K562 (cell line): Measurements from ENCODE around the gene MYL11. TPM values are rescaled to one million over a fixed set of nuclear protein-coding genes. Genes with fewer than 3 reads are reported as not detected.

Source experiments
- FIP1L1 ChIP-seq: fragments of 200-400 bp; formaldehyde crosslinking; IDR thresholded peaks from 2 replicates; pipeline ENCODE4 v1.6.1; 2018; ENCODE audit warnings: mild to moderate bottlenecking, low read depth, low read length; ENCODE audit not compliant: poor library complexity, severe bottlenecking
- HDAC1 ChIP-seq, 2 experiments: fragments of 450-650 bp; IDR thresholded peaks; 2 replicates each; pipeline ENCODE4 v1.6.1; 2016 to 2017; ENCODE audit warnings: inconsistent platforms in 1 of 2, mild to moderate bottlenecking in 1 of 2, moderate library complexity in 1 of 2
- ILK ChIP-seq: fragments of 450-650 bp; IDR thresholded peaks from 2 replicates; pipeline ENCODE4 v1.6.1; 2016; ENCODE audit warnings: missing genetic modification characterization, low read depth, mild to moderate bottlenecking, missing compliant biosample characterization, moderate library complexity, borderline replicate concordance
- KDM4B ChIP-seq, 2 experiments: fragments of 450-650 bp in 1 of 2; sonication (generic) in 1 of 2; IDR thresholded peaks; 2 replicates each; pipeline ENCODE4 v1.6.1; 2016 to 2017; ENCODE audit warnings: borderline replicate concordance in 2 of 2, antibody characterized with exemption in 1 of 2, low read depth in 1 of 2, mild to moderate bottlenecking in 1 of 2
- KDM5B ChIP-seq: fragments of 200-600 bp; sonication (generic); IDR thresholded peaks from 2 replicates; pipeline ENCODE4 v1.6.1; 2012; ENCODE audit warnings: low read depth, mild to moderate bottlenecking, moderate library complexity, low read length, control low read depth, inconsistent platforms; ENCODE audit not compliant: insufficient replicate concordance
- MTA2 ChIP-seq: fragments of 450-650 bp; IDR thresholded peaks from 2 replicates; pipeline ENCODE4 v1.6.1; 2016; ENCODE audit warnings: low read depth
- POLR3A ChIP-seq: IDR thresholded peaks from 2 replicates; pipeline ENCODE4 v1.6.1; 2011; ENCODE audit warnings: borderline replicate concordance, mild to moderate bottlenecking, moderate library complexity; ENCODE audit not compliant: insufficient read length, insufficient read depth; ENCODE audit errors: extremely low read depth
- PURB ChIP-seq: sonication (generic); formaldehyde crosslinking; IDR thresholded peaks from 2 replicates; pipeline ENCODE4 v1.9.0; 2021; ENCODE audit warnings: low read depth, mild to moderate bottlenecking, missing genetic modification reagents
- RBM25 ChIP-seq: fragments of 200-400 bp; formaldehyde crosslinking; IDR thresholded peaks from 2 replicates; pipeline ENCODE4 v1.6.1; 2018; ENCODE audit warnings: low read length, low read depth, moderate library complexity; ENCODE audit not compliant: severe bottlenecking
- RREB1 ChIP-seq: fragments of 250-450 bp; sonication (Bioruptor Pico); IDR thresholded peaks from 2 replicates; pipeline ENCODE4 v1.4.0; 2020
- RUNX1 ChIP-seq: sonication (generic); IDR thresholded peaks from 2 replicates; pipeline ENCODE4 v1.6.1; 2016; ENCODE audit warnings: antibody characterized with exemption, low read depth
- SREBF2 ChIP-seq: sonication (generic); formaldehyde crosslinking; IDR thresholded peaks from 2 replicates; pipeline ENCODE4 v1.4.0; 2020; ENCODE audit warnings: mild to moderate bottlenecking, missing genetic modification reagents
- TCF3 ChIP-seq: sonication (generic); formaldehyde crosslinking; IDR thresholded peaks from 2 replicates; pipeline ENCODE4 v1.4.0; 2020; ENCODE audit warnings: mild to moderate bottlenecking, missing genetic modification reagents
- ZBTB43 ChIP-seq: sonication (generic); formaldehyde crosslinking; IDR thresholded peaks from 2 replicates; pipeline ENCODE4 v1.8.0; 2023; ENCODE audit warnings: mild to moderate bottlenecking, missing genetic modification reagents
- ZBTB7A ChIP-seq: IDR thresholded peaks from 2 replicates; pipeline ENCODE4 v1.6.1; 2011; ENCODE audit warnings: low read depth, mild to moderate bottlenecking, low read length, moderate library complexity, borderline replicate concordance; ENCODE audit not compliant: control insufficient read depth
- ZBTB9 ChIP-seq: fragments of 450-650 bp; formaldehyde crosslinking; IDR thresholded peaks from 2 replicates; pipeline ENCODE4 v1.4.0; 2020; ENCODE audit warnings: mild to moderate bottlenecking, moderate library complexity
- ZNF79 ChIP-seq: fragments of 250-450 bp; sonication (Bioruptor Pico); IDR thresholded peaks from 2 replicates; pipeline ENCODE4 v1.4.0; 2020; ENCODE audit warnings: low read depth, mild to moderate bottlenecking, moderate library complexity
- polyA plus RNA-seq, 8 experiments: library from polyadenylated mRNA; depleted of rRNA in 4 of 8; stranded (reverse) in 5 of 8; unstranded in 3 of 8; fragments of >200 nt; fragmentation: Nextera tagmentation in 2 of 8; fragmentation: Illumina TruSeq in 1 of 8; extraction: Ambion mirVana in 2 of 8; extraction: Trizol in 1 of 8; gene quantifications; 2 replicates each; pipeline versions ENCODE4 v1.2.1 to v1.2.3, GENCODE V29; 2011 to 2014; ENCODE audit warnings: inconsistent platforms in 1 of 8, missing spikeins in 1 of 8
- total RNA-seq, 7 experiments: library from RNA; depleted of rRNA in 6 of 7; stranded (reverse); fragments of >200 nt in 6 of 7; fragmentation: Illumina TruSeq in 2 of 7; extraction: Trizol in 2 of 7; gene quantifications; 2 replicates each; pipeline versions ENCODE4 v1.2.1 to v1.2.3, GENCODE V29; 2011 to 2021; ENCODE audit warnings: low replicate concordance in 1 of 7

The MYL11 gene
- total and polyA plus RNA-seq, 9 of the 15 experiments (the other 6 are each of a cell fraction or from before 2014, with no cell fraction given): 0.31 to 1.5 (median 0.73) TPM; not detected in 4

- TF ChIP-seq RBM25 (peak; percentile 17), KDM5B (peak; percentile 69), POLR3A (no peak), MTA2 (no peak), KDM4B (IDR thresholded peaks at IDR 0.05; ENCODE audit: borderline replicate concordance in 2 of 2, low read depth in 1 of 2) (0 out of 4 replicates have a peak, but pooled peaks of 1 of the 2 experiments have one; percentile 26), FIP1L1 (peak; percentile 66), RREB1 (CRISPR knock-in tag) (peak; percentile 78; the same call in 1 of the 2 replicates), SREBF2 (CRISPR knock-in tag) (0 out of 2 replicates have a peak, but pooled peaks have one; percentile 44), ZBTB43 (CRISPR knock-in tag) (0 out of 2 replicates have a peak, but pooled peaks have one; percentile 56), PURB (CRISPR knock-in tag) (no peak), ZBTB9 (peak; percentile 57; the same call in 1 of the 2 replicates), HDAC1 (IDR thresholded peaks at IDR 0.05) (peak in 1 of 2 experiments; percentile 92; a peak in 2 of 4 replicates), TCF3 (CRISPR knock-in tag) (peak; percentile 4; the same call in 1 of the 2 replicates), ILK (tag) (no peak), ZNF79 (no peak), ZBTB7A (peak; percentile 98), RUNX1 (no peak)
Observed at GRCh38 chr16:30378236-30379157, 3.9 kb downstream of the MYL11 start (continued).
